Endothelial cell of umbilical vein (primary cell): ENCODE data around the gene SATB2. TPM values are rescaled to one million over a fixed set of nuclear protein-coding genes. Genes with fewer than 3 reads are reported as not detected.

Experiments
- BruUV-seq: library from RNA; stranded (reverse); fragments of 400-500 nt; replicated peaks from 2 replicates; lab custom pipeline; 2021; lab: Mats Ljungman, UMichigan
- CTCF ChIA-PET: fragments of 300-600, 350-600 bp; sonication (Branson Sonifier 250); formaldehyde crosslinking; loops from one replicate; lab custom pipeline; 2021; ENCODE audit warnings: antibody characterized with exemption, inconsistent platforms; lab: Charles Lee
- POLR2A ChIA-PET: fragments of 300-600, 350-600 bp; sonication (Branson Sonifier 250); formaldehyde crosslinking; loops from one replicate; lab custom pipeline; 2021; ENCODE audit warnings: antibody characterized with exemption, inconsistent platforms; lab: Charles Lee
- DNase-seq: peaks from one replicate; pipeline ENCODE4 v3.0.0-alpha.2; 2011; ENCODE audit warnings: low read depth, low spot score
- FAIRE-seq: peaks from 2 replicates; lab custom pipeline; 2011; peaks lifted over from hg19 to GRCh38; lab: Jason Lieb, UNC
- H2AFZ ChIP-seq: 2 replicates; pipeline ENCODE4 v1.6.0; 2012; ENCODE audit warnings: low read depth, low read length, control low read depth, inconsistent platforms
- H3K27ac ChIP-seq: 2 replicates; pipeline ENCODE4 v1.5.1; 2011; ENCODE audit warnings: low read depth, mild to moderate bottlenecking, control low read depth, low read length, moderate library complexity; ENCODE audit not compliant: insufficient read depth
- H3K27me3 ChIP-seq, 2 experiments: 2 replicates each; pipeline versions ENCODE4 v1.6.0 to v1.6.1; 2011; ENCODE audit warnings: low read length in 2 of 2, mixed read lengths in 1 of 2; ENCODE audit not compliant: control insufficient read depth in 2 of 2, insufficient read depth in 2 of 2
- H3K36me3 ChIP-seq, 2 experiments: 2 replicates in 1 of 2; 3 replicates in 1 of 2; pipeline ENCODE4 v1.5.1; 2011; ENCODE audit warnings: low read length in 2 of 2, mild to moderate bottlenecking in 1 of 2, moderate library complexity in 1 of 2; ENCODE audit not compliant: control insufficient read depth in 2 of 2, insufficient read depth in 2 of 2; ENCODE audit errors: extremely low read depth in 1 of 2
- H3K4me1 ChIP-seq: 3 replicates; pipeline ENCODE4 v1.5.1; 2011; ENCODE audit warnings: mild to moderate bottlenecking, low read length; ENCODE audit not compliant: control insufficient read depth, insufficient read depth; ENCODE audit errors: extremely low read depth
- H3K4me2 ChIP-seq: 2 replicates; pipeline ENCODE4 v1.6.1; 2011; ENCODE audit warnings: low read length, control low read depth, mixed read lengths; ENCODE audit not compliant: insufficient read depth
- H3K4me3 ChIP-seq, 3 experiments: fragments of 200-600 bp in 1 of 3; sonication (generic), shearing (Covaris generic) in 1 of 3; replicated peaks in 1 of 3; 2 replicates each; pipeline ENCODE4 v1.5.1; 2011 to 2016; ENCODE audit warnings: control low read depth in 3 of 3, low read length in 3 of 3, mild to moderate bottlenecking in 2 of 3, inconsistent platforms in 1 of 3, low read depth in 1 of 3, moderate library complexity in 1 of 3; ENCODE audit not compliant: insufficient read depth in 1 of 3
- H3K79me2 ChIP-seq: 2 replicates; pipeline ENCODE4 v1.6.0; 2012; ENCODE audit warnings: low read length, inconsistent platforms; ENCODE audit not compliant: control insufficient read depth, insufficient read depth
- H3K9ac ChIP-seq: replicated peaks from 2 replicates; pipeline ENCODE3; 2011; ENCODE audit warnings: low read length, control low read depth; ENCODE audit not compliant: insufficient read depth; ENCODE audit errors: extremely low read depth
- H3K9me1 ChIP-seq: replicated peaks from 3 replicates; pipeline ENCODE4 v1.6.0; 2011; ENCODE audit warnings: mild to moderate bottlenecking, low read length; ENCODE audit not compliant: control insufficient read depth, insufficient read depth; ENCODE audit errors: extremely low read depth
- H3K9me3 ChIP-seq: replicated peaks from 2 replicates; pipeline ENCODE4 v1.5.1; 2012; ENCODE audit warnings: low read length, inconsistent platforms; ENCODE audit not compliant: control insufficient read depth, insufficient read depth
- H4K20me1 ChIP-seq: replicated peaks from 2 replicates; pipeline ENCODE3; 2011; ENCODE audit warnings: mild to moderate bottlenecking, low read length; ENCODE audit not compliant: control insufficient read depth, insufficient read depth; ENCODE audit errors: extremely low read depth
- CTCF ChIP-seq, 2 donors: IDR thresholded peaks; 1 replicate in 1 of 2; 2 replicates in 1 of 2; pipeline ENCODE4 v1.5.1; 2011; ENCODE audit warnings: low read length in 2 of 2, mild to moderate bottlenecking in 2 of 2, moderate library complexity in 2 of 2, control low read depth in 1 of 2, inconsistent platforms in 1 of 2, low read depth in 1 of 2; ENCODE audit not compliant: insufficient read depth in 1 of 2; ENCODE audit errors: extremely low read depth in 1 of 2
- EZH2 ChIP-seq: IDR thresholded peaks from 2 replicates; pipeline ENCODE4 v1.6.1; 2012; ENCODE audit warnings: borderline replicate concordance, low read depth, mild to moderate bottlenecking, moderate library complexity, low read length, inconsistent platforms; ENCODE audit not compliant: severe bottlenecking
- FOS ChIP-seq: IDR thresholded peaks from 2 replicates; pipeline ENCODE4 v1.6.1; 2011; ENCODE audit warnings: mild to moderate bottlenecking, low read length, moderate library complexity, borderline replicate concordance; ENCODE audit not compliant: insufficient read depth
- GATA2 ChIP-seq: IDR thresholded peaks from 2 replicates; pipeline ENCODE4 v1.7.0; 2011; ENCODE audit warnings: low read depth, mild to moderate bottlenecking, moderate library complexity, mixed read lengths, low read length; ENCODE audit not compliant: insufficient read length, insufficient read depth
- JUN ChIP-seq: IDR thresholded peaks from 2 replicates; pipeline ENCODE4 v1.6.1; 2011; ENCODE audit warnings: borderline replicate concordance, low read depth; ENCODE audit not compliant: insufficient read length, insufficient read depth
- MAX ChIP-seq: IDR thresholded peaks from 2 replicates; pipeline ENCODE4 v1.6.1; 2011; ENCODE audit not compliant: insufficient read depth, insufficient read length
- MYC ChIP-seq: IDR thresholded peaks from one replicate; pipeline ENCODE4 v1.6.1; 2011; ENCODE audit warnings: mild to moderate bottlenecking, low read depth, low read length
- POLR2A ChIP-seq: IDR thresholded peaks from 2 replicates; pipeline ENCODE4 v1.6.1; 2012; ENCODE audit warnings: low read depth, mild to moderate bottlenecking, control low read depth, low read length
- POLR2AphosphoS5 ChIP-seq: IDR thresholded peaks from 2 replicates; pipeline ENCODE4 v1.6.1; 2012; ENCODE audit warnings: low read depth, mild to moderate bottlenecking, control low read depth, low read length, moderate library complexity; ENCODE audit not compliant: insufficient read depth
- dilution Hi-C: fragments of 300-500 bp; cut with MboI; formaldehyde crosslinking; loops from one replicate; pipeline ENCODE4 v1.15.0; 2019; ENCODE audit warnings: low sequenced_read_pairs; ENCODE audit not compliant: extremely low pct_ligation_motif_present
- intact Hi-C: fragments of 100-400 bp; cut with micrococcal nuclease; formaldehyde crosslinking; loops from one replicate; pipeline ENCODE4 v1.10.0; 2022
- polyA plus RNA-seq, 4 experiments: library from polyadenylated mRNA; depleted of rRNA in 3 of 4; stranded (reverse) in 3 of 4; unstranded in 1 of 4; fragments of >200 nt; gene quantifications; 2 replicates each; pipeline versions ENCODE4 v1.2.1 to v1.2.3, GENCODE V29; 2011 to 2012; ENCODE audit warnings: missing spikeins in 1 of 4
- total RNA-seq: library from RNA; stranded (reverse); gene quantifications from 2 replicates; pipeline ENCODE4 v1.2.3, GENCODE V29; 2021

SATB2 gene
- total and polyA plus RNA-seq, 2 donors (not counting 3 experiments of a cell fraction or from before 2014, with no cell fraction given): 0.47 to 1.1 TPM

GRCh38 chr2:199449956-199450355, 7.8 kb downstream of the SATB2 start:
- no peaks in the 10 kb centered on the region for H4K20me1 ChIP-seq
- H3K4me2 ChIP-seq: no peak overlapping the region
- peaks cover 7 to 50% of the 10 kb centered on the region in 2 experiments for H3K27me3 ChIP-seq
- no peak overlapping the region for H3K27ac ChIP-seq
- no peak overlapping the region for H2AFZ ChIP-seq
- no peak for DNase-seq
- ChIA-PET CTCF (interaction anchor here (1.1 kb wide), 1 partner anchor 39 kb away, joined by 3 read pairs; no protein-coding TSS in a partner anchor), POLR2A (no interaction called here)
- FAIRE-seq: no peak
- no peak overlapping the region for H3K9ac ChIP-seq
- H3K9me1 ChIP-seq: no peaks in the 10 kb centered on the region
- dilution Hi-C loops: no loop called here
- intact Hi-C loops: no loop called here
- H3K4me3 ChIP-seq: no peak overlapping the region
- BruUV-seq: no TSS peak
- H3K9me3 ChIP-seq: no peaks in the 10 kb centered on the region
- H3K36me3 ChIP-seq: no peaks in the 10 kb centered on the region
- no peaks in the 10 kb centered on the region for H3K79me2 ChIP-seq
- no peaks in the 10 kb centered on the region for H3K4me1 ChIP-seq
- TF ChIP-seq CTCF (IDR thresholded peaks at IDR 0.05; ENCODE audit: extremely low read depth in 1 of 2, insufficient read depth in 1 of 2, low read depth in 1 of 2, low read length in 2 of 2) (no peak), JUN (no peak)

GRCh38 chr2:199449455-199449854, 8.3 kb downstream of the SATB2 start:
- dilution Hi-C loops (no loop called here), intact Hi-C loops (no loop called here)
- H3K36me3 ChIP-seq: no peaks in the 10 kb centered on the region
- CTCF ChIA-PET: interaction anchor here (1.1 kb wide), 1 partner anchor 39 kb away, joined by 3 read pairs; no protein-coding TSS in a partner anchor
- DNase-seq (no peak), FAIRE-seq (no peak)
- H3K4me2 ChIP-seq: no peak overlapping the region
- H3K4me3 ChIP-seq: no peak overlapping the region
- H3K27ac ChIP-seq: no peak overlapping the region
- no TSS peak for BruUV-seq
- H3K9me1 ChIP-seq: no peaks in the 10 kb centered on the region
- peaks cover 7 to 49% of the 10 kb centered on the region in 2 experiments for H3K27me3 ChIP-seq
- H3K9ac ChIP-seq: no peak overlapping the region
- no peaks in the 10 kb centered on the region for H3K9me3 ChIP-seq
- no peaks in the 10 kb centered on the region for H3K79me2 ChIP-seq
- no peaks in the 10 kb centered on the region for H4K20me1 ChIP-seq
- TF ChIP-seq POLR2AphosphoS5 (no peak), GATA2 (no peak), FOS (no peak), MAX (no peak), POLR2A (no peak), EZH2 (no peak), MYC (no peak), CTCF (IDR thresholded peaks at IDR 0.05; ENCODE audit: extremely low read depth in 1 of 2, insufficient read depth in 1 of 2, low read depth in 1 of 2, low read length in 2 of 2) (no peak), JUN (no peak)
- POLR2A ChIA-PET: no interaction called here
- no peak overlapping the region for H2AFZ ChIP-seq
- no peaks in the 10 kb centered on the region for H3K4me1 ChIP-seq
